HUES48 (cell line): ENCODE results near the gene COMMD10.

Experiments
- H3K27ac ChIP-seq: one replicate; pipeline ENCODE4 v1.7.0; 2013; ENCODE audit warnings: low read depth, low read length, inconsistent platforms
- H3K27me3 ChIP-seq: 2 replicates; pipeline ENCODE4 v1.6.1; 2013; ENCODE audit warnings: mild to moderate bottlenecking, low read length; ENCODE audit not compliant: control insufficient read depth, insufficient read depth
- H3K36me3 ChIP-seq: 2 replicates; pipeline ENCODE4 v1.6.1; 2013; ENCODE audit warnings: low read length; ENCODE audit not compliant: control insufficient read depth, insufficient read depth
- H3K4me1 ChIP-seq: 2 replicates; pipeline ENCODE4 v1.6.1; 2013; ENCODE audit warnings: mild to moderate bottlenecking, low read length; ENCODE audit not compliant: control insufficient read depth, insufficient read depth
- H3K4me3 ChIP-seq: 2 replicates; pipeline ENCODE4 v1.5.1; 2013; ENCODE audit warnings: mild to moderate bottlenecking, low read depth, low read length
- H3K9ac ChIP-seq: 2 replicates; pipeline ENCODE4 v1.6.1; 2013; ENCODE audit warnings: mild to moderate bottlenecking, low read depth, low read length, moderate library complexity
- H3K9me3 ChIP-seq: 2 replicates; pipeline ENCODE4 v1.6.1; 2013; ENCODE audit warnings: low read length; ENCODE audit not compliant: control insufficient read depth, insufficient read depth

Gene COMMD10

GRCh38 chr5:116144991-116145390 is 60.2 kb downstream of the COMMD10 start:
- no peaks in the 10 kb centered on the region for H3K27me3 ChIP-seq
- H3K9me3 ChIP-seq = no peaks in the 10 kb centered on the region
- no peak overlapping the region for H3K9ac ChIP-seq
- no peak overlapping the region for H3K4me3 ChIP-seq
- no peak overlapping the region for H3K27ac ChIP-seq
- no peaks in the 10 kb centered on the region for H3K36me3 ChIP-seq
- H3K4me1 ChIP-seq = no peaks in the 10 kb centered on the region

- Histone ChIP-seq H3K9me3 (no peaks in the 10 kb centered on the region), H3K4me1 (no peaks in the 10 kb centered on the region), H3K36me3 (no peaks in the 10 kb centered on the region), H3K9ac (no peak overlapping the region), H3K27me3 (no peaks in the 10 kb centered on the region), H3K27ac (no peak overlapping the region), H3K4me3 (no peak overlapping the region)
Observed at GRCh38 chr5:116145416-116145815, 60.6 kb downstream of the COMMD10 start.

- Histone ChIP-seq H3K9me3 (no peaks in the 10 kb centered on the region), H3K36me3 (no peaks in the 10 kb centered on the region), H3K27me3 (no peaks in the 10 kb centered on the region), H3K27ac (no peak overlapping the region), H3K4me3 (no peak overlapping the region), H3K4me1 (no peaks in the 10 kb centered on the region), H3K9ac (no peak overlapping the region)
Observed at GRCh38 chr5:116152169-116152568, 67.3 kb downstream of the COMMD10 start.

GRCh38 chr5:116153687-116154174 is 68.9 kb downstream of the COMMD10 start:
- Histone ChIP-seq H3K9me3 (no peaks in the 10 kb centered on the region), H3K27ac (no peak overlapping the region), H3K36me3 (no peaks in the 10 kb centered on the region), H3K4me3 (no peak overlapping the region), H3K27me3 (no peaks in the 10 kb centered on the region), H3K4me1 (no peaks in the 10 kb centered on the region; the same call in 1 of the 2 replicates), H3K9ac (no peak overlapping the region)

- peaks cover 2% of the 10 kb centered on the region for H3K4me1 ChIP-seq
- H3K9me3 ChIP-seq = no peaks in the 10 kb centered on the region
- no peaks in the 10 kb centered on the region for H3K27me3 ChIP-seq
- H3K4me3 ChIP-seq = no peak overlapping the region
- H3K36me3 ChIP-seq = no peaks in the 10 kb centered on the region
- H3K27ac ChIP-seq = no peak overlapping the region
- no peak overlapping the region for H3K9ac ChIP-seq
Observed at GRCh38 chr5:116154252-116154651, 69.4 kb downstream of the COMMD10 start.

- Histone ChIP-seq H3K36me3 (no peaks in the 10 kb centered on the region), H3K27ac (no peak overlapping the region), H3K4me1 (peaks cover 3% of the 10 kb centered on the region), H3K27me3 (no peaks in the 10 kb centered on the region), H3K9me3 (no peaks in the 10 kb centered on the region), H3K9ac (no peak overlapping the region), H3K4me3 (no peak overlapping the region)
Observed at GRCh38 chr5:116154931-116155330, 70.1 kb downstream of the COMMD10 start.

GRCh38 chr5:116157902-116158301 is 73.1 kb downstream of the COMMD10 start:
- H3K4me3 ChIP-seq = peak overlapping the region; percentile 45
- no peak overlapping the region for H3K27ac ChIP-seq
- H3K27me3 ChIP-seq = no peaks in the 10 kb centered on the region
- no peak overlapping the region for H3K9ac ChIP-seq
- no peaks in the 10 kb centered on the region for H3K36me3 ChIP-seq
- peaks cover 3% of the 10 kb centered on the region for H3K4me1 ChIP-seq
- no peaks in the 10 kb centered on the region for H3K9me3 ChIP-seq

- Histone ChIP-seq H3K27ac (no peak overlapping the region), H3K27me3 (no peaks in the 10 kb centered on the region), H3K36me3 (no peaks in the 10 kb centered on the region), H3K9ac (no peak overlapping the region), H3K9me3 (no peaks in the 10 kb centered on the region), H3K4me3 (no peak overlapping the region), H3K4me1 (peaks cover 3% of the 10 kb centered on the region)
Observed at GRCh38 chr5:116159006-116159405, 74.2 kb downstream of the COMMD10 start.

- no peaks in the 10 kb centered on the region for H3K27me3 ChIP-seq
- no peaks in the 10 kb centered on the region for H3K9me3 ChIP-seq
- H3K27ac ChIP-seq = no peak overlapping the region
- no peaks in the 10 kb centered on the region for H3K36me3 ChIP-seq
- H3K9ac ChIP-seq = no peak overlapping the region
- H3K4me3 ChIP-seq = no peak overlapping the region
- no peaks in the 10 kb centered on the region for H3K4me1 ChIP-seq
Observed at GRCh38 chr5:116174111-116174510, 89.3 kb downstream of the COMMD10 start.

GRCh38 chr5:116176121-116176520 is 91.3 kb downstream of the COMMD10 start:
- no peak overlapping the region for H3K9ac ChIP-seq
- no peak overlapping the region for H3K4me3 ChIP-seq
- H3K36me3 ChIP-seq = no peaks in the 10 kb centered on the region
- H3K9me3 ChIP-seq = no peaks in the 10 kb centered on the region
- no peak overlapping the region for H3K27ac ChIP-seq
- H3K4me1 ChIP-seq = no peaks in the 10 kb centered on the region
- H3K27me3 ChIP-seq = no peaks in the 10 kb centered on the region

- Histone ChIP-seq H3K27ac (no peak overlapping the region), H3K27me3 (no peaks in the 10 kb centered on the region), H3K4me3 (no peak overlapping the region), H3K9ac (no peak overlapping the region), H3K9me3 (no peaks in the 10 kb centered on the region), H3K36me3 (no peaks in the 10 kb centered on the region), H3K4me1 (peaks cover 20% of the 10 kb centered on the region)
Observed at GRCh38 chr5:116178925-116179324, 94.1 kb downstream of the COMMD10 start.

- Histone ChIP-seq H3K4me1 (peaks cover 10% of the 10 kb centered on the region; the same call in 1 of the 2 replicates), H3K36me3 (no peaks in the 10 kb centered on the region), H3K9me3 (no peaks in the 10 kb centered on the region), H3K4me3 (no peak overlapping the region), H3K27me3 (no peaks in the 10 kb centered on the region), H3K9ac (no peak overlapping the region), H3K27ac (no peak overlapping the region)
Observed at GRCh38 chr5:116209166-116209565, 124.3 kb downstream of the COMMD10 start.
